Astrocyte (in vitro differentiated cells and primary cell): ENCODE measurements around the gene TCEANC2. TPM values are rescaled to one million over a fixed set of nuclear protein-coding genes. Genes with fewer than 3 reads are reported as not detected.
A peak's percentile ranks its signal among the peaks of the same experiment; 100 is the strongest.

Experiments used
- DNase-seq: peaks from one replicate; pipeline ENCODE4 v3.0.0-alpha.2; 2010; ENCODE audit warnings: low read depth
- FAIRE-seq: peaks from 2 replicates; lab custom pipeline; 2011; peaks lifted over from hg19 to GRCh38; lab: Jason Lieb, UNC
- H2AFZ ChIP-seq: 2 replicates; pipeline ENCODE4 v1.6.0; 2012; ENCODE audit warnings: low read depth, low read length, inconsistent platforms
- H3K27ac ChIP-seq: 2 replicates; pipeline ENCODE4 v1.5.1; 2011; ENCODE audit warnings: low read depth, low read length, inconsistent platforms
- H3K27me3 ChIP-seq: 2 replicates; pipeline ENCODE4 v1.6.0; 2011; ENCODE audit warnings: low read length, inconsistent platforms; ENCODE audit not compliant: insufficient read depth
- H3K36me3 ChIP-seq: 2 replicates; pipeline ENCODE4 v1.5.1; 2011; ENCODE audit warnings: low read length, inconsistent platforms; ENCODE audit not compliant: insufficient read depth
- H3K4me1 ChIP-seq: 2 replicates; pipeline ENCODE4 v1.5.1; 2011; ENCODE audit warnings: low read length, inconsistent platforms; ENCODE audit not compliant: insufficient read depth
- H3K4me2 ChIP-seq: 2 replicates; pipeline ENCODE4 v1.6.0; 2012; ENCODE audit warnings: low read length, inconsistent platforms
- H3K4me3 ChIP-seq: 2 replicates; pipeline ENCODE4 v1.5.1; 2011; ENCODE audit warnings: low read depth, mild to moderate bottlenecking, low read length, inconsistent platforms; ENCODE audit not compliant: insufficient read depth
- H3K79me2 ChIP-seq: 2 replicates; pipeline ENCODE4 v1.6.0; 2012; ENCODE audit warnings: mild to moderate bottlenecking, low read length, inconsistent platforms; ENCODE audit not compliant: insufficient read depth
- H3K9ac ChIP-seq: 2 replicates; pipeline ENCODE4 v1.6.0; 2012; ENCODE audit warnings: mild to moderate bottlenecking, low read length, inconsistent platforms
- H3K9me3 ChIP-seq: 2 replicates; pipeline ENCODE4 v1.5.1; 2012; ENCODE audit warnings: low read depth, mild to moderate bottlenecking, low read length, inconsistent platforms; ENCODE audit not compliant: insufficient read depth
- H4K20me1 ChIP-seq: 2 replicates; pipeline ENCODE4 v1.6.0; 2012; ENCODE audit warnings: low read length, inconsistent platforms; ENCODE audit not compliant: insufficient read depth
- H3K27ac Mint-ChIP-seq: one replicate; pipeline ENCODE4 v1.8.0; 2021; ENCODE audit warnings: mild to moderate bottlenecking, mixed read lengths; ENCODE audit not compliant: unreplicated experiment
- H3K27me3 Mint-ChIP-seq: one replicate; pipeline ENCODE4 v1.8.0; 2021; ENCODE audit warnings: low read depth, mixed read lengths; ENCODE audit not compliant: unreplicated experiment
- H3K36me3 Mint-ChIP-seq: one replicate; pipeline ENCODE4 v1.8.0; 2021; ENCODE audit warnings: low read depth, mixed read lengths; ENCODE audit not compliant: unreplicated experiment
- H3K4me1 Mint-ChIP-seq: one replicate; pipeline ENCODE4 v1.8.0; 2021; ENCODE audit warnings: low read depth, mixed read lengths; ENCODE audit not compliant: unreplicated experiment
- H3K4me3 Mint-ChIP-seq: one replicate; pipeline ENCODE4 v1.8.0; 2021; ENCODE audit warnings: mild to moderate bottlenecking, moderate library complexity, mixed read lengths; ENCODE audit not compliant: unreplicated experiment
- H3K9me3 Mint-ChIP-seq: one replicate; pipeline ENCODE4 v1.8.0; 2021; ENCODE audit warnings: mild to moderate bottlenecking, mixed read lengths; ENCODE audit not compliant: unreplicated experiment
- EZH2 ChIP-seq: IDR thresholded peaks from 2 replicates; pipeline ENCODE4 v1.6.1; 2012; ENCODE audit warnings: mild to moderate bottlenecking, low read length, inconsistent platforms; ENCODE audit not compliant: insufficient read depth
- total RNA-seq: library from RNA; stranded (reverse); gene quantifications from 2 replicates; pipeline ENCODE4 v1.2.1, GENCODE V29; 2021
- TF ChIP-seq, protein P1 (sequence below): IDR thresholded peaks from 2 replicates; pipeline ENCODE4 v1.5.1; 2011; ENCODE audit warnings: low read depth, mild to moderate bottlenecking, inconsistent platforms, low read length, moderate library complexity; ENCODE audit not compliant: insufficient read depth

The TCEANC2 gene
- total RNA-seq, 1 donor from 2014 or later = 4.6 TPM

DNA sequence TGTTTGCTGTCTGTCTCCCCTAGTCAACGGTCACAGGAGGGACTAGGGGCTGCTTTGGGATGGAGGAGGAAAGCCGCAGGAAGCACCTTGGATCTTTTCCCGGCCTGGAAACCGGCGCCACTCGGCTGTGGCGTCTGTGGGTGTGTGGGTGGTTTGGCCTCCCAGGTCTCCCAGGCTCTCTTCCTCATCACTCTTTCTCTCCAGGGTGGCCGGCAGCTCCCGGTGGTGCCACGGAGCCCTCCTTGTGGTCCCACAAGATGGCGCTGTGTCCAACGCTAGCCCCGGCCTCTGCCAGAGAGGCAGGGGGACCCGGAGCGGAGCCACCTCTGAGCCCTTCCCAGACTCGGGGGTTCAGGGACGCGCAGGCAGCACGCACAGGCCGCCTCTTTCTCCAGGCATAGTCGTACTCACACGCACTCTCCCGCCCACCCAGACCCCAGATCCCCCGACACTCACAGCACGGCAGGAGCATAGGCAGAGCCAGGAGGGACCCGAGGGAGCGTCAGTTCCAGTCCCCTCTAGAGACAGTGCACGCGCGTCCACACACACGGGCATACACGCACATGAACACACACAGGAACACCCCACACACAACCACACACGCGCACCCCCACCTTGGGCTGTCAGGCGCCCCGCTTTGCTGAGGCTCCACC lies 68.2 kb downstream of the TCEANC2 start:
- TF ChIP-seq, protein P1, sequence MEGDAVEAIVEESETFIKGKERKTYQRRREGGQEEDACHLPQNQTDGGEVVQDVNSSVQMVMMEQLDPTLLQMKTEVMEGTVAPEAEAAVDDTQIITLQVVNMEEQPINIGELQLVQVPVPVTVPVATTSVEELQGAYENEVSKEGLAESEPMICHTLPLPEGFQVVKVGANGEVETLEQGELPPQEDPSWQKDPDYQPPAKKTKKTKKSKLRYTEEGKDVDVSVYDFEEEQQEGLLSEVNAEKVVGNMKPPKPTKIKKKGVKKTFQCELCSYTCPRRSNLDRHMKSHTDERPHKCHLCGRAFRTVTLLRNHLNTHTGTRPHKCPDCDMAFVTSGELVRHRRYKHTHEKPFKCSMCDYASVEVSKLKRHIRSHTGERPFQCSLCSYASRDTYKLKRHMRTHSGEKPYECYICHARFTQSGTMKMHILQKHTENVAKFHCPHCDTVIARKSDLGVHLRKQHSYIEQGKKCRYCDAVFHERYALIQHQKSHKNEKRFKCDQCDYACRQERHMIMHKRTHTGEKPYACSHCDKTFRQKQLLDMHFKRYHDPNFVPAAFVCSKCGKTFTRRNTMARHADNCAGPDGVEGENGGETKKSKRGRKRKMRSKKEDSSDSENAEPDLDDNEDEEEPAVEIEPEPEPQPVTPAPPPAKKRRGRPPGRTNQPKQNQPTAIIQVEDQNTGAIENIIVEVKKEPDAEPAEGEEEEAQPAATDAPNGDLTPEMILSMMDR = peak; percentile 60
- no peak for TF ChIP-seq EZH2
- Mint-ChIP-seq H3K4me1 (peaks cover 11% of the 10 kb centered on the region), H3K27ac (peak overlapping the region; percentile 55), H3K9me3 (no peaks in the 10 kb centered on the region), H3K27me3 (peaks cover 16% of the 10 kb centered on the region), H3K36me3 (no peaks in the 10 kb centered on the region), H3K4me3 (peak overlapping the region; percentile 57)
- H3K4me3 ChIP-seq = peak overlapping the region; percentile 26
- FAIRE-seq = peak; percentile 91
- peak overlapping the region; percentile 71 for H3K9ac ChIP-seq
- no peaks in the 10 kb centered on the region for H4K20me1 ChIP-seq
- H3K27ac ChIP-seq = peak overlapping the region; percentile 83
- H3K4me1 ChIP-seq = peaks cover 34% of the 10 kb centered on the region
- H3K27me3 ChIP-seq = peaks cover 4% of the 10 kb centered on the region
- H3K4me2 ChIP-seq = peak overlapping the region; percentile 79
- peak overlapping the region; percentile 79 for H2AFZ ChIP-seq
- no peaks in the 10 kb centered on the region for H3K36me3 ChIP-seq
- H3K79me2 ChIP-seq = no peaks in the 10 kb centered on the region
- DNase-seq = peak; percentile 85
- H3K9me3 ChIP-seq = no peaks in the 10 kb centered on the region

DNA sequence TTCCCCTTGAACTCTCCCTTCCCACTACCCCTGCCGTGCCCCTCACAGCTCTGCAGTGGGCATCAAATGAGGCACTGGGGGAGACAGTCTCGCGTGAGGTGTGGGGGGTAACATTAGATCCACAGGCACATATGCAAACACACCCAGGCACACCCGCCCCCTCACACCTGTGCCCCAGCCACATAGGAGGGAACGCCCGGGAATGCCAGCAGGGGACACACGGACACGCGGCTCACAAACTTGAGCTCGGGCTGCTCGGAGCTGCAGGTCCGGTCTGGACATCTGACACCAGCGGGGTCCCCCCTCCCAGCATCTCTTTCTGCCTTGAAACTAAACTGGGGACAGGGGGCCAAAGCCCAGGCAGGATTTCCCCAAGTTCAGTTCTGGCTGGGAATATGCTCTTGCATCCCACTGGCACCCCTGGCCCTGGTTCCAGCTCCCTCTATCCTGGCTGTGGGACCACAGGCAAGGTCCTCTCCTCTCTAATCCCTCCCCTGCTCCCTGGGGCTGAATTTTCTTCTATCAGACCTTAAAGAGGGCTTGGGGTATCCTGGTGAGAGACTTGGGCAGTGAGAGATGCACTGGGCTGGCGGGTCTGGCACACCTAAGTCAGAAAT lies 68.8 kb downstream of the TCEANC2 start:
- Histone ChIP-seq H3K4me2 (peak overlapping the region; percentile 79), H3K27ac (no peak overlapping the region), H3K9me3 (no peaks in the 10 kb centered on the region), H3K4me3 (no peak overlapping the region), H3K4me1 (peaks cover 34% of the 10 kb centered on the region), H3K9ac (peak overlapping the region; percentile 71), H4K20me1 (no peaks in the 10 kb centered on the region), H3K79me2 (no peaks in the 10 kb centered on the region), H3K36me3 (no peaks in the 10 kb centered on the region), H3K27me3 (peaks cover 4% of the 10 kb centered on the region), H2AFZ (peak overlapping the region; percentile 79)
- TF ChIP-seq, protein P1 = no peak
- no peak for TF ChIP-seq EZH2
- H3K27me3 Mint-ChIP-seq = peaks cover 16% of the 10 kb centered on the region
- DNase-seq (no peak), FAIRE-seq (no peak)
- H3K4me3 Mint-ChIP-seq = peak overlapping the region; percentile 57
- peaks cover 11% of the 10 kb centered on the region for H3K4me1 Mint-ChIP-seq
- H3K36me3 Mint-ChIP-seq = peaks cover under 1% of the 10 kb centered on the region
- H3K9me3 Mint-ChIP-seq = peaks cover under 1% of the 10 kb centered on the region
- peak overlapping the region; percentile 12 for H3K27ac Mint-ChIP-seq

DNA sequence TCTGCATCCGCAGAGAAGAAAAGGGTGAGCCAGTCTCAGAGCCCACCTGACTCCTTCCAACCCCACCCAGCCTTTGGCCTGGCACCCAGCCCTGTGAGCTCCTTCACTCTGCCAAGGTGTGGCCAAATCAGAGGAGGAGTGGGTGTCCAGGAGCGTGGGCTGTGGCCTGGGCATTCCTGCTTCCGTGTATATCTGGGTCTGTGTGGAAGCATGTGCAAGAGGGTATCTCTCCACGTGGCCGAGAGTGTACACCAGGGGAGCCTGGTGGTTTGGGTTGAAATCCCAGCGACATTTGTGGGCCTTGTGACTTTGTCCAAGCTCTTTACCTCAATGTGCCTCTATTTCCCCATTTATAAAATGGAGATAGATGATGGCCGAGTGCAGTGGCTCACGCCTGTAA lies 69.6 kb downstream of the TCEANC2 start:
- TF ChIP-seq, protein P1 = no peak
- no peak for TF ChIP-seq EZH2
- Mint-ChIP-seq H3K4me3 (no peak overlapping the region), H3K9me3 (peaks cover 8% of the 10 kb centered on the region), H3K27ac (no peak overlapping the region), H3K27me3 (peaks cover 23% of the 10 kb centered on the region), H3K4me1 (peaks cover 9% of the 10 kb centered on the region), H3K36me3 (peaks cover 7% of the 10 kb centered on the region)
- Histone ChIP-seq H3K4me2 (no peak overlapping the region), H4K20me1 (no peaks in the 10 kb centered on the region), H3K27ac (no peak overlapping the region), H3K9me3 (no peaks in the 10 kb centered on the region), H3K4me3 (no peak overlapping the region), H2AFZ (no peak overlapping the region), H3K4me1 (peaks cover 30% of the 10 kb centered on the region), H3K79me2 (no peaks in the 10 kb centered on the region), H3K36me3 (no peaks in the 10 kb centered on the region), H3K9ac (no peak overlapping the region), H3K27me3 (peaks cover 4% of the 10 kb centered on the region)
- no peak for DNase-seq
- FAIRE-seq = no peak
